Omental fat pad (tissue), 4 donors: ENCODE results near the gene ECE2. TPM values are rescaled to one million over a fixed set of nuclear protein-coding genes. Genes with fewer than 3 reads are reported as not detected.
"Not testable (repeated sequence)": the region's sequence is repeated elsewhere in the genome, so short reads cannot be mapped to it uniquely, and the experiment has no call there.

ENCODE experiments used
- ATAC-seq: fragments of 150-250 bp; one replicate; pipeline ENCODE4 v1.9.1; 2016; ENCODE audit warnings: mild to moderate bottlenecking, moderate library complexity; ENCODE audit not compliant: low FRiP score
- DNase-seq: peaks from one replicate; pipeline ENCODE4 v3.0.0-alpha.2; 2019; ENCODE audit warnings: low spot score
- CTCF ChIP-seq, 3 donors: fragments of 450-650 bp; IDR thresholded peaks; one replicate each; pipeline ENCODE4 v1.5.1; 2016 to 2017; ENCODE audit warnings: antibody characterized with exemption in 3 of 3, mild to moderate bottlenecking in 3 of 3, moderate library complexity in 2 of 3
- small RNA-seq: library from RNA; depleted of rRNA; stranded (forward); fragments of <200 nt; gene quantifications from one replicate; pipeline ENCODE3, GENCODE V24; 2016
- total RNA-seq, 4 donors: library from RNA; depleted of rRNA; stranded (reverse); fragments of >200 nt; gene quantifications; one replicate each; pipeline ENCODE4 v1.1.0, GENCODE V29; 2016

Gene ECE2
- total RNA-seq, 4 donors from 2014 or later: not detected

GRCh38 chr3:184336547-184337398 is 61.0 kb downstream of the ECE2 start:
- peak; percentile 1 for ATAC-seq
- DNase-seq: no peak

GRCh38 chr3:184337399-184337714 is 61.5 kb downstream of the ECE2 start, which contains the start of gene FAM131A:
FAM131A (plus strand) TSS chr3:184337600; CDS start chr3:184337631, 31 bp downstream.
- DNase-seq: no peak
- TF ChIP-seq CTCF (IDR thresholded peaks at IDR 0.05): no peak
- no peak for ATAC-seq

More at GRCh38 chr3:184336547-184337398, 61.0 kb downstream of the ECE2 start:
- TF ChIP-seq CTCF (IDR thresholded peaks at IDR 0.05): no peak

- TF ChIP-seq CTCF (IDR thresholded peaks at IDR 0.05): no peak
- ATAC-seq: no peak
- no peak for DNase-seq
Measured at GRCh38 chr3:184337981-184338380, 62.2 kb downstream of the ECE2 start.

GRCh38 chr3:184338511-184338945 is 62.7 kb downstream of the ECE2 start:
- no peak for TF ChIP-seq CTCF (IDR thresholded peaks at IDR 0.05)
- ATAC-seq: peak; percentile 47
- DNase-seq: peak; percentile 67

GRCh38 chr3:184339001-184339400 is 63.2 kb downstream of the ECE2 start:
- no peak for TF ChIP-seq CTCF (IDR thresholded peaks at IDR 0.05)
- DNase-seq (no peak), ATAC-seq (no peak)

GRCh38 chr3:184339451-184340135 is 63.8 kb downstream of the ECE2 start:
- ATAC-seq, DNase-seq: not testable (repeated sequence)

GRCh38 chr3:184341925-184342324 is 66.1 kb downstream of the ECE2 start:
- no peak for ATAC-seq
- TF ChIP-seq CTCF (IDR thresholded peaks at IDR 0.05): no peak
- DNase-seq: no peak

Small RNA genes within 50 kb of the gene (small RNA-seq; reads per million reads assigned to genes)
- gene MIR1224: not detected
- gene SNORD66: 2,435 reads per million, percentile 99 among the genes with 10 or more reads in this experiment

Other genes with a start within 250 kb of the ECE2 start
- gene HTR3D, start 244.3 kb upstream of the ECE2 start, total RNA-seq: not detected
- under 1 TPM in 1 of 4 donors, not detected in 3; 0.48 TPM for gene HTR3C, start 223.0 kb upstream of the ECE2 start, total RNA-seq
- not detected for gene HTR3E, start 179.0 kb upstream of the ECE2 start, total RNA-seq
- gene EIF2B5, start 140.7 kb upstream of the ECE2 start, total RNA-seq: 10 to 100 TPM; 28.5 to 50.3 (median 38.7) TPM
- 10 to 100 TPM; 34.9 to 46.0 (median 43.2) TPM for gene DVL3, start 120.6 kb upstream of the ECE2 start, total RNA-seq
- gene AP2M1, start 101.2 kb upstream of the ECE2 start, total RNA-seq: 100 to 1,000 TPM; 240 to 284 (median 246) TPM
- 10 to 100 TPM; 41.0 to 76.7 (median 64.0) TPM for gene ABCF3, start 89.8 kb upstream of the ECE2 start, total RNA-seq
- under 1 TPM in 2 of 4 donors, not detected in 2; 0.19 to 0.47 TPM for gene VWA5B2, start 46.4 kb upstream of the ECE2 start, total RNA-seq
- 10 to 100 TPM; 42.2 to 56.6 (median 52.3) TPM for gene ALG3, start 27.1 kb upstream of the ECE2 start, total RNA-seq
- gene EEF1AKMT4, start 26.4 kb upstream of the ECE2 start, total RNA-seq: 10 to 100 TPM in 1 of 4 donors, 1 to 10 TPM in 3; 1.7 to 14.8 (median 5.5) TPM
- under 1 TPM in 1 of 4 donors, not detected in 3; 0.28 TPM for gene CAMK2N2, start 14.5 kb upstream of the ECE2 start, total RNA-seq
- 100 to 1,000 TPM; 160 to 319 (median 213) TPM for gene PSMD2, start 23.2 kb downstream of the ECE2 start, total RNA-seq
- gene EIF4G1, start 38.6 kb downstream of the ECE2 start, total RNA-seq: 100 to 1,000 TPM; 235 to 471 (median 268) TPM
- gene FAM131A, start 61.6 kb downstream of the ECE2 start, total RNA-seq: 10 to 100 TPM; 19.1 to 30.8 (median 25.9) TPM
- 1 to 10 TPM; 2.1 to 8.4 (median 3.8) TPM for gene CLCN2, start 85.6 kb downstream of the ECE2 start, total RNA-seq
- gene POLR2H, start 85.7 kb downstream of the ECE2 start, total RNA-seq: 100 to 1,000 TPM in 1 of 4 donors, 10 to 100 TPM in 3; 63.9 to 110 (median 89.3) TPM
- gene THPO, start 102.2 kb downstream of the ECE2 start, total RNA-seq: 1 to 10 TPM in 1 of 4 donors, under 1 TPM in 3; 0.36 to 1.3 (median 0.94) TPM
- gene CHRD, start 104.0 kb downstream of the ECE2 start, total RNA-seq: 10 to 100 TPM in 1 of 4 donors, 1 to 10 TPM in 3; 5.8 to 12.2 (median 9.2) TPM